GM19043 (cell line): ENCODE measurements around the gene SHKBP1.
"Not testable (repeated sequence)": the region's sequence is repeated elsewhere in the genome, so short reads cannot be mapped to it uniquely, and the experiment has no call there.

Source experiments
- ATAC-seq: cut with Tn5 transposase; IDR thresholded peaks from one replicate; pipeline ENCODE4 v1.9.1; 2021; ENCODE audit warnings: low read depth; ENCODE audit not compliant: unreplicated experiment

The SHKBP1 gene

GRCh38 chr19:40581531-40581930 lies 4.9 kb downstream of the SHKBP1 start:
- no peak for ATAC-seq

- no peak for ATAC-seq
These were observed 5.8 kb downstream of the SHKBP1 start for GRCh38 chr19:40582467-40582866.

- ATAC-seq: no peak
These were observed 6.6 kb downstream of the SHKBP1 start for GRCh38 chr19:40583283-40583682.

- ATAC-seq: no peak
These were observed 7.3 kb downstream of the SHKBP1 start for GRCh38 chr19:40584007-40584406.

- ATAC-seq: no peak
These were observed 8.7 kb downstream of the SHKBP1 start for GRCh38 chr19:40585241-40585981.

GRCh38 chr19:40585982-40586422 lies 9.3 kb downstream of the SHKBP1 start:
- no peak for ATAC-seq

GRCh38 chr19:40586611-40587010 lies 9.9 kb downstream of the SHKBP1 start:
- no peak for ATAC-seq

GRCh38 chr19:40588110-40588854 lies 11.6 kb downstream of the SHKBP1 start:
- no peak for ATAC-seq

- no peak for ATAC-seq
These were observed 12.4 kb downstream of the SHKBP1 start for GRCh38 chr19:40588926-40589569.

- no peak for ATAC-seq
These were observed 13.1 kb downstream of the SHKBP1 start for GRCh38 chr19:40589591-40590429.

- ATAC-seq: no peak
These were observed 14.0 kb downstream of the SHKBP1 start for GRCh38 chr19:40590464-40591265.

GRCh38 chr19:40591724-40592123 lies 15.1 kb downstream of the SHKBP1 start:
- ATAC-seq: not testable (repeated sequence)

- no peak for ATAC-seq
These were observed 15.5 kb downstream of the SHKBP1 start for GRCh38 chr19:40592170-40592569.

- no peak for ATAC-seq
These were observed 17.6 kb downstream of the SHKBP1 start for GRCh38 chr19:40594255-40594654.

GRCh38 chr19:40594657-40595091 lies 18.0 kb downstream of the SHKBP1 start:
- ATAC-seq: no peak

GRCh38 chr19:40596608-40597328 lies 20.1 kb downstream of the SHKBP1 start:
- ATAC-seq: no peak

GRCh38 chr19:40597329-40597838 lies 20.7 kb downstream of the SHKBP1 start:
- no peak for ATAC-seq

GRCh38 chr19:40598121-40598917 lies 21.6 kb downstream of the SHKBP1 start:
- no peak for ATAC-seq
